Measurements from ENCODE around the gene NINJ1.
"Not testable (repeated sequence)": the region's sequence is repeated elsewhere in the genome, so short reads cannot be mapped to it uniquely, and the experiment has no call there.

Gene NINJ1

DNA sequence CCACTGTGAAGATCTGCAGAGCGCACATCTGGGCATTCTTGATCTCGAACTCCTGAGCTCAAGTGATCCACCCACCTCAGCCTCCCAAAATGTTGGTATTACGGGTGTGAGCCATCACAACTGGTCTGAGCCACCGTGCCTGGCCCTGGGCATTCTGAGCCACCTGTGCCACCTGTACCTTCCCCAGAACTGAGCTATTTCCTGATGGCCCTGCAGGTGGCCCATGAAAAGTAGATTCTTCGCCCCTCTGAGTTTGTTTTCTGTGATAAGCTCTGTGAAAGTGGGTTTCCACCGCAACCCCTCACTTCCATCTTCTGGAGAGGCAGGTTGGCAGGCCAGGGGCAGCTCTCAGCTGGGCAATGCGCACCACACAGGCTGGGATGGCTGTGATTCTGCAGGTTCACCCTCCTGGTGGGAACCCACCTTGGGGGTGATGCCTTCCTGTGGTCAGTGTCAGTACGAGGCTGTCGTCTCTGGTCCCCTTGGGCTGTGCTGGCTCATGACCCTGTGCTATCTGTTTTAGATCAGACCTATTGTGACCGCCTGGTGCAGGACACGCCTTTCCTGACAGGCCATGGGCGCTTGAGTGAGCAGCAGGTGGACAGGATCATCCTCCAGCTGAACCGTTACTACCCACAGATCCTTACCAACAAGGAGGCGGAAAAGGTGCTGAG, 26.8 kb downstream of the NINJ1 start:
- Mint-ChIP-seq H3K27me3 (no peaks in the 10 kb centered on the region), H3K27ac (no peak overlapping the region), H3K36me3 (ENCODE audit: insufficient read depth) (peaks cover 36% of the 10 kb centered on the region), H3K4me1 (ENCODE audit: low read depth in 2 of 2) (peaks cover 26 to 34% of the 10 kb centered on the region in 2 donors), H3K4me3 (no peak overlapping the region), H3K9me3 (no peaks in the 10 kb centered on the region)
- no peak for ATAC-seq (replicated peaks)
- DNase-seq = no peak

DNA sequence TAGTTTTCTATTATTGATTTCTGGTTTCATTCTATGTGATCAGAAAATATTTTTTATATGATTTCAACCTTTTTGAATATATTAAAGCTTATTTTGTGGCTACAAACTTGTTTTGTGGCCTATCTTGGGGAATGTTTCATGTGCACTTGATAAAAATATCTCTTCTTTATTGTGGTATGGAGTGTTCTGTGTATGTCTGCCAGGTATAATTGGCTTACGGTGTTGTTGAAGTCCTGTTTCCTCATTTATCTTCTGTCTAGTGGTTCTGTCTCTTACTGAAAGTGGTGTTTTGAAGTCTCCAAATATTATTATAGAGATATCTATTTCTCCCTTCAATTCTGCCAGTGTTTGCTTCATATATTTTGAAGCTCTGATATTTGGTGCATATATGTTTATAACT, 28.4 kb downstream of the NINJ1 start:
- DNase-seq = no peak
- peak overlapping the region in 1 of 2 donors; percentile 3 for H3K4me3 Mint-ChIP-seq
- H3K9me3 Mint-ChIP-seq = no peaks in the 10 kb centered on the region
- peaks cover 30% of the 10 kb centered on the region for H3K36me3 Mint-ChIP-seq (ENCODE audit: insufficient read depth)
- peak overlapping the region in 1 of 2 donors; percentile 74 for H3K27ac Mint-ChIP-seq
- no peak for ATAC-seq (replicated peaks)
- H3K27me3 Mint-ChIP-seq = no peaks in the 10 kb centered on the region
- peaks cover 22 to 38% of the 10 kb centered on the region in 2 donors for H3K4me1 Mint-ChIP-seq (ENCODE audit: low read depth in 2 of 2)

DNA sequence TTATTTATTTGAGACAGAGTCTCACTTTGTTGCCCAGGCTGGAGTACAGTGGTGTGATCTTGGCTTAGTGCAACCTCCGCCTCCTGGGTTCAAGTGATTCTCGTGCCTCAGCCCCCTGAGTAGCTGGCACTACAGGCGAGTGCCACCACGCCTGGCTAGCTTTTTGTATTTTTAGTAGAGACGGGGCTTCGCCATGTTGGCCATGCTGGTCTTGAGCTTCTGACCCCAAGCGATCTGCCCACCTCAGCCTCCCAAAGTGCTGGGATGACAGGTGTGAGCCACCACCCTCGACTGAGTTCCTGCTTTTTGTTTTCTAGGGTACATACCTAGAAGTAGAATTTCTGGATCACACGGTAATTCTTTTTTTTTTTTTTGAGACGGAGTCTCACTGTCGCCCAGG, 33.0 kb downstream of the NINJ1 start:
- Mint-ChIP-seq H3K36me3 (ENCODE audit: insufficient read depth) (peaks cover 28% of the 10 kb centered on the region), H3K4me1 (ENCODE audit: low read depth in 2 of 2) (peaks cover 34 to 56% of the 10 kb centered on the region in 2 donors)
- not testable (repeated sequence) for H3K27me3 Mint-ChIP-seq; DNase-seq; H3K4me3 Mint-ChIP-seq; H3K27ac Mint-ChIP-seq; H3K9me3 Mint-ChIP-seq; ATAC-seq (replicated peaks)

DNA sequence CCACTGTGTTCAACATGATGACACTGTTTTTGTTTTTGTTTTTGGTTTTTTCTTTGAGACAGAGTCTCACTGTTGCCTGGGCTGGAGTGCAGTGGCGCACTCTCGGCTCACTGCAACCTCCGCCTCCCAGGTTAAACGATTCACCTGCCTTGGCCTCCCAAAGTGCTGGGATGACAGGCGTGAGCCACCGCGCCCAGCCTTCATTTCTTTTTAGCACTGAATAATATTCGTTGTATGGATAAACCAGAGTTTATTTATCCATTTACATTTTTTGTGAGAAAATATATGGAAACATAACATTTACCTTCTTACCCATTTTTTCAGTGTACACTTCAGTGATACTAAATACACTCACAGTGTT, 33.8 kb downstream of the NINJ1 start:
- peak overlapping the region in 1 of 2 donors; percentile 6 for H3K27ac Mint-ChIP-seq
- H3K4me3 Mint-ChIP-seq = peak overlapping the region; percentile 31 to 93
- H3K4me1 Mint-ChIP-seq (ENCODE audit: low read depth in 2 of 2) = peaks cover 32 to 49% of the 10 kb centered on the region in 2 donors
- peaks cover 28% of the 10 kb centered on the region for H3K36me3 Mint-ChIP-seq (ENCODE audit: insufficient read depth)
- H3K27me3 Mint-ChIP-seq = no peaks in the 10 kb centered on the region
- H3K9me3 Mint-ChIP-seq = no peaks in the 10 kb centered on the region
- DNase-seq (no peak), ATAC-seq (replicated peaks) (no peak)

DNA sequence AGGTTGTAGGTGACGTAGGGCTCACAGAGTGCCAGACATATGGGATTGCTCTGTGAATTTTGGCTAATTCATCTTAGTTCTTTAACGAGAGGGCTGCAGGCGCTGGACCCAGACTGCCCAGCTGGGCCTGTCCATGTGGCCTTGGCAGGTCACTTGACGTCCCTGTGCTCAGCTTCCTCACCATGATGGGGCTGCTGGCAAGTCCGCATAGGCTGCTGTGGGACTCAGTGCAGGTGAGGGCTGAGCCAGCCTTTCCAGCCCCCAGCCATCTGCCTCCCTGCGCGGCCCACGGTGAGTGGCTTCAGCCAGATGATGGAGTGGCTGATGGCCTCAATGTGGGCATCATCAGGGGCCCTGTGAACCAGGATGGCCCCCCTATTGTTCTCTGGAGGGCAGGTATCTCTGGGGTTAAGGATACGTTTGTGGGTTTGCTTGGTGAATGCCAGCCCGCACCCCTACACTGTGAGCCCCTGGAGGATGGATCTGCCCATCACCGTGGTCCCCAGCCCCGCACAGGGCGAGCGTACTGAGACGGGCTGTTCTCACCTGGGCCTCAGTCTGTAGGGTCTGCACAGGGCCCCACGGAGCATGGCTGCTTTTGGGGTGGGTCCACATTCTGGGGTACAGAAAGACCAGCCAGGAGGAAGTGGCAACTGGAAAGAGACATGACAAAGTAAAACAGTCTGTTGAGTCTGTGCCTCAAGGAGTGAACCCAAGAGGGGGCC, 34.3 kb downstream of the NINJ1 start:
- Mint-ChIP-seq H3K4me1 (ENCODE audit: low read depth in 2 of 2) (peaks cover 30 to 47% of the 10 kb centered on the region in 2 donors), H3K27ac (peak overlapping the region in 1 of 2 donors; percentile 6), H3K27me3 (no peaks in the 10 kb centered on the region), H3K4me3 (peak overlapping the region; percentile 82 to 93), H3K36me3 (ENCODE audit: insufficient read depth) (peaks cover 28% of the 10 kb centered on the region), H3K9me3 (no peaks in the 10 kb centered on the region)
- ATAC-seq (replicated peaks) (no peak), DNase-seq (no peak)

DNA sequence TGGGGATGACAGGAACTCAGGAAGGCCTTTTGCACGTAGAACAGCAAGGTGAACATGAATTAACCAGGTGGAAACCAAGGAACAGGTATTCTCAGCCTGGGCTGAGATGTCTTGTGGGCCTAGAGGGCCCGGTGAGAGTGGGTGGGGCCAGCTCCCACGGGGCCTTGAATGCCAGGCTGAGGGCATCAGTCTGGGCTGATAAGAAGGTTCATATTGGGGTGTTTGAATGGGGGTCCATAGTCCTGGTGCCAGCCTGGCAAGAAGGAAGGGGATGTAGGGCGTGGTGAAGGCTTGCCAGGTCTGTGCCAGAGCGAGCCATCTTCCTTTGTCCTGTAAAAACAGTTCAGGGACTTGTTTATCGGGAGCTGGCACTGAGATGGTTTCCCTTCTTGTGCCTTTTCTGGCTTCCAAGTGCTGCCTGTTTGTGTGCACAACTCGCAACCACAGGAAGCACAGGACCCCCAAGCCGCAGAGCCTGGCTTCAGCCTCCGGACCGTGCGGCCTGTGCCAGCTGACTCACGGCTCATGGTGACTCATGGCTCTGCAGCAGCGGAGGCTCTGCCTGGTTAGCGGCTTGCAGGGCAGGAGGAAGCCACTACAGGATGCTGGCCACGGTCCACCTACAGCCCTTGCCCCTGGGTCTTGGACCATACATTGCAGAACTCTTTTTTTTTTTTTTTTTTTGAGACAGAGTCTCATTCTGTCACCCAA, 35.7 kb downstream of the NINJ1 start:
- H3K4me1 Mint-ChIP-seq (ENCODE audit: low read depth in 2 of 2) = peaks cover 41 to 52% of the 10 kb centered on the region in 2 donors
- peaks cover 26% of the 10 kb centered on the region for H3K36me3 Mint-ChIP-seq (ENCODE audit: insufficient read depth)
- H3K4me3 Mint-ChIP-seq = peak overlapping the region; percentile 82 to 93
- H3K9me3 Mint-ChIP-seq = no peaks in the 10 kb centered on the region
- no peaks in the 10 kb centered on the region for H3K27me3 Mint-ChIP-seq
- peak overlapping the region; percentile 77 to 96 for H3K27ac Mint-ChIP-seq
- no peak for ATAC-seq (replicated peaks)
- DNase-seq = peak; percentile 30 to 41 (median 35)

DNA sequence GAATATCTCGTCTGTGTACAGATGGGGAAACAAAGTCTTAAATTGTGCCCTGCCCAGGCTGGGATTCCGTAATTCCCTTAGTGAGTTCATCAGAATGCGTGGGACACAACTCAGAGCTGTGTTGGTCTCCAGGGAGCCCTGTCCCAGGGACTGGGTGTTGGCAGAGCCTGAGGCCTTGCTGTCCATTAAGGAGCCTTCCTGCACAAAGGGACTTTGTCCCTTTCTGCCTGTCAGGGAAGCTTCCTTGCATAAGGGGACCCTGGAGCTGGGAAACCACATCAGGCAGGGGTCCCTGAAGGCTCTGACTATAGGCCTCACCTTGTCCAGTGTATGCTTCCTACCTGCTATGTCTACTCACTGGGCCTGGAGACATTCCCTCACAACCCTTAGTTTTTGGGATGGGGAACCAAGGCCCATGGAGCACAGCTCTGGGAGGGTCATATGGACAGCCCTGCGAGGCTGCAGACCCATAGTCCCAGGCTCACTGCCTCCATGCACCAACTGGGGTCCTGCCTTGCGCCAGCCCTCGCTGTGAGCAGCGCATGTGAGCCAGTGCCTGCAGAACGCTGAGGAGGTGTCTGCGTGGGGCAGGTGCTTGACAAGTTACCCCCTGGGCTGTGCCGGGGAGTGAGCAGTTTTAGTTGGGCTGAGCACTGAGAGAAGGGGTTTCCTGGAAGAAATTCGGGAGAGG, 36.4 kb downstream of the NINJ1 start:
- Mint-ChIP-seq H3K27ac (peak overlapping the region; percentile 92 to 96), H3K4me3 (peak overlapping the region; percentile 82 to 93), H3K9me3 (no peaks in the 10 kb centered on the region), H3K4me1 (ENCODE audit: low read depth in 2 of 2) (peaks cover 43 to 51% of the 10 kb centered on the region in 2 donors), H3K27me3 (no peaks in the 10 kb centered on the region), H3K36me3 (ENCODE audit: insufficient read depth) (peaks cover 25% of the 10 kb centered on the region)
- DNase-seq (no peak), ATAC-seq (replicated peaks) (no peak)

DNA sequence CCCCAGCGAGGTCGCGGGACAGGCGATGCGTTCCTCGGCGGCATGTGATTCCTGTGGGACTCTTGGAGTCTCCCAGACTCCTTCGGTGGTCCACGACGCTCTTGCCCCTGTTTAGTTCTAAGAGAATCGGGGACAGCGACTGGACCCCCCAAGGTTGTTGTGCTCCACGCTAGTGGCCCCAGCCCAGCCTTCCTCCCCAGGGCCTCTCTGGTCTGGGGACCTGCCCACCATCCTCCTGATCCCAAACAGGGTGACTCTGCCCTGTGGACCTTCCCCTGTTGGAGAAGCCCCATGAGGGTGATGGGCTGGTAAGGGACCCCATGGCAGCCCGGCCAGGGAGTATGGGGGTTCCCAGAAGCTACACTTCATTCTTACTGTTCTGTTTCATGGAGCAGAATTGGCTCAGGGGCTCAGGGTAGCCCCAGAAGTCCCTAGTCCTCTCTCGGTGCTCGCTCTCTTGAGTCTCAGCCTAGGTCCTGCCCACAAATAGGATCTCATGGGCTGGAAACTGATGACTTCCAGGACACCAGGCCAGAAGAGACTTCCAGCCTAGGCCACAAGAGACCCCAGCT, 37.2 kb downstream of the NINJ1 start:
- Mint-ChIP-seq H3K27me3 (no peaks in the 10 kb centered on the region), H3K9me3 (no peaks in the 10 kb centered on the region), H3K27ac (peak overlapping the region; percentile 92 to 96), H3K4me1 (ENCODE audit: low read depth in 2 of 2) (peaks cover 47 to 51% of the 10 kb centered on the region in 2 donors), H3K4me3 (peak overlapping the region; percentile 82 to 93), H3K36me3 (ENCODE audit: insufficient read depth) (peaks cover 28% of the 10 kb centered on the region)
- no peak for ATAC-seq (replicated peaks)
- DNase-seq = no peak

DNA sequence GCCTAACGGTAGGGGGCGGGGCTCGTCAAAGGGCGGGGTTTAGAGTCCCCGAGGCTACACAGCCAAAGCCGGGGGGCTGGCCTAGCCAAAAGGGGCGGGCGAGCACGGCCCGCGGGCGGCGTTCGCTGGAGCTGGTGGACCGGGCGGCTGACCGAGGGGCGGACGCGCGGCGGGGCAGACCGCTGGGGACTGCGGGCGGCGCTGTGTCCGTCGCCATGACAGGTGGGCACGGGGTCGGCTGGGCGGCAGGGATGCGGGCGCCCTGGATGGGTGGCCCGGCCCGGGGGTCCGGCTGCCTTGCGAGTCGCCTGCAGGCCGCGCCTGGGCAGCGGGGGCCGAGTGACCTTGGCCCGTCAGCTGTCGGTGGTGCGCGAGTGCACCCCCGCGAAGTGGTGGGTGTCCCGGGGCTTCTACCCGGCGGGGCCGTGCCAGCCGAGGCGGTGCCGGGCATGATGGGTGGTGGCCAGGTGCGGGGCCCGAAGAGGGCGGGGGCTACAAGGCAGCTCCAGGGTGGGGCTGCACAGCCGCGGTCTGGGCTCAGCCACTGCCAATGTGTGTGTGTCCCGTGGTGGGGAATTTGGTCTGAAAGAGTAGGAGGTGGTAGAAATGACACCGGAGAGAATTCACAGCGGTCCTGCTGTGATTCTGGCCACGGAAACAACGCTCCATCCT, 37.8 kb downstream of the NINJ1 start, which contains the start of gene CARD19:
CARD19 (plus strand) TSS at position 87 of the 672 bp plus-strand sequence; CDS start at position 216, 129 bp downstream.
- H3K27me3 Mint-ChIP-seq = no peaks in the 10 kb centered on the region
- peak; percentile 26 for ATAC-seq (replicated peaks)
- H3K4me1 Mint-ChIP-seq (ENCODE audit: low read depth in 2 of 2) = peaks cover 47 to 51% of the 10 kb centered on the region in 2 donors
- peak within 1 kb of the TSS; percentile 92 to 96 for H3K27ac Mint-ChIP-seq
- H3K9me3 Mint-ChIP-seq = no peaks in the 10 kb centered on the region
- peak in 2 of 3 experiments; percentile 38 to 52 for DNase-seq
- peak within 1 kb of the TSS; percentile 82 to 93 for H3K4me3 Mint-ChIP-seq
- H3K36me3 Mint-ChIP-seq (ENCODE audit: insufficient read depth) = peaks cover 27% of the 10 kb centered on the region

DNA sequence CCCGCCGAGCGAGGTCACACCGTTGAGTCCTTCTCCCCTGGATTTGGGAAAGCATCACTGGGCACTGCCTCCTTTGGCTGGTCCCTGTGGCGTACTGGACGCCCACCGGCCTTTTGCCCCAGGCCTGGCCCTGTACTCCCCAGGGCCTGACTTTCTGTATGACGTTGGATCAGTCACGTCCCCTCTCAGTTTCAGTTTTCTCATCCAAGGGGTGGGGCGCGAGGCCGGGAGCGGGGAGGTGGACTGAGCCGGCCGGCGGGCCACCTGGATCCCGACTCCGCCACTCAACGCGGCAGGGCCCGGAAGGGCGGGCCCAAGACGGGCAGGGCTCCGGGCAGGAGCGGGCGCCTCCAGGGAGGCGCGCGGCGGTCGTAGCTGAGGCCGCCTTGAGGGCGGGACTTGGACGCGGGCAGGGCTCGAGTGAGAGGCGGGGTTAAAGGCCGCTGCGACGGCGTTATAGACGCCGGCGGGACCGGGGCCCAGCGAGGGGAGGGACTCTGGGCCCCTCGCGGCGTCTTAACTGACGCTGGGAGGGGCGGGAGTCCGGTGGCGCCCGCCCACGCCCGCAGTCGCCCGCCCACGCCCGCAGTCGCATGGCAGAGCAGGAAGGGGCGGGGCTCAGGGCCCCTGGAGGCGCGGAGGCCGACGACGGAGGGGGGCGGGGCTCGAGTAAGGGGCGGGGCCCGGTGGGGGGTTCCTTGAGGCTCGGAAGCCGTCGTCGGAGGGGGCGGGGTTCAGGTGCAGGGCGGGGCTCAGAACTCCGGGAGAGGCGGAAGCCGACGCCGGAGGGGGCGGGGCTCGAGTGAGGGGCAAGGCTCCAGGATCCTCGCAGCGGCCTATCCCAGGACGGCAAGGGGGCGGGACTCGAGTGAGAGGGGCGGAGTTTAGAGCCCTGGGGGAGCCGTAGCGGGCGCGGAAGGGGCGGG, 38.6 kb downstream of the NINJ1 start:
- Mint-ChIP-seq H3K36me3 (ENCODE audit: insufficient read depth) (peaks cover 24% of the 10 kb centered on the region), H3K9me3 (no peaks in the 10 kb centered on the region), H3K27ac (peak overlapping the region; percentile 92 to 93), H3K4me3 (peak overlapping the region; percentile 82 to 93), H3K27me3 (no peaks in the 10 kb centered on the region), H3K4me1 (ENCODE audit: low read depth in 2 of 2) (peaks cover 45 to 52% of the 10 kb centered on the region in 2 donors)
- ATAC-seq (replicated peaks) (peak; percentile 76), DNase-seq (peak; percentile 100)

DNA sequence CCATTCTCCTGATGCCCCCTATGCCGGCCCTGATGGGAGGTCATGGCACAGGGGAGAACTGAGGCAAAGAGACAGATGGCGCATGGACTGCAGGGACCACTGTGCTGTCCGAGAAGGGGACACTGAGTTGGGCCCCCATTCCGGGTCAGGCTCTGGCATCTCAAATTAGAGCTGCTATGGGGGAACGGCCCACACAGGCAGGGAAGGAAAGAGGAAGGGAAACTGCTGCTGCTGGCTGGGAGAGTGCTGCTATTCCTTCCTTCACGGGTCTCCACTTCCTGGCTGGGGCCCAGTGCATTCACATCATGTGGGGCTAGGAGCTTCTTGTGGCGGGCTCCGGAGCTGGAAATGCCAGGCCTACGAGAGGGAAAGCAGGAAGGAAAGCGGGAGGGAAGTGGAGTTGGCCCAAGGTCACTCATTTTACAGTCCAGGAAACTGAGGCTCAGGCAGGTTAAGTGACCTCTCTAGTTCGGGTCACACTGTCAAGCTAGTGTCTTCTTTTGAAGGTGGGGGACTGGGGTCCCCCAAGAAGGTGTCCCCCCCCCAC, 39.3 kb downstream of the NINJ1 start:
- Mint-ChIP-seq H3K9me3 (no peaks in the 10 kb centered on the region), H3K4me3 (peak overlapping the region; percentile 82 to 93), H3K36me3 (ENCODE audit: insufficient read depth) (peaks cover 24% of the 10 kb centered on the region), H3K4me1 (ENCODE audit: low read depth in 2 of 2) (peaks cover 42 to 49% of the 10 kb centered on the region in 2 donors), H3K27me3 (no peaks in the 10 kb centered on the region), H3K27ac (peak overlapping the region; percentile 92 to 93)
- ATAC-seq (replicated peaks) = no peak
- no peak for DNase-seq
